GM21619 (cell line): ENCODE measurements around the gene PIGT.
"Not testable (repeated sequence)": the region's sequence is repeated elsewhere in the genome, so short reads cannot be mapped to it uniquely, and the experiment has no call there.

ENCODE experiments used
- ATAC-seq: cut with Tn5 transposase; IDR thresholded peaks from one replicate; pipeline ENCODE4 v1.9.1; 2021; ENCODE audit not compliant: unreplicated experiment

PIGT gene

GRCh38 chr20:45462711-45463509, 47.0 kb downstream of the PIGT start:
- ATAC-seq: no peak

GRCh38 chr20:45463709-45464108, 47.8 kb downstream of the PIGT start:
- ATAC-seq: no peak

- ATAC-seq: no peak
Observed at GRCh38 chr20:45465491-45466266, 49.7 kb downstream of the PIGT start.

DNA sequence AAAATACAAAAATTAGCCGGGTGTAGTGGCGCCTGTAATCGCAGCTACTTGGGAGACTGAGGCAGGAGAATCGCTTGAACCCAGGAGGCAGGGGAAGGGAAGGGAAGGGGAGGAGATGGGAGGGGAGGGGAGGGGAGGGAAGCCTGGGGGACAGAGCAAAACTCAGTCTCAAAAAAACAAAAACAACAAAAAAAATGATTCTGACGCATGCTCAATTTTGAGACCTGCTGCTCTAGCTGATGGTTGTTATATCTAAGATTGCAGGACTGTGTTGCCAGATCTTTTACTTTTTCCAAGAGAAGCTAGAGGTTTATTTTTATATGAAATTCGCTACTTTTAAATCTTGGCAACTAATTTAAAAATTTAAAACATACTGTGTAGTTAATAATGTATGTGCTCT, 51.2 kb downstream of the PIGT start:
- no peak for ATAC-seq

- no peak for ATAC-seq
Observed at GRCh38 chr20:45467861-45468260, 51.9 kb downstream of the PIGT start.

DNA sequence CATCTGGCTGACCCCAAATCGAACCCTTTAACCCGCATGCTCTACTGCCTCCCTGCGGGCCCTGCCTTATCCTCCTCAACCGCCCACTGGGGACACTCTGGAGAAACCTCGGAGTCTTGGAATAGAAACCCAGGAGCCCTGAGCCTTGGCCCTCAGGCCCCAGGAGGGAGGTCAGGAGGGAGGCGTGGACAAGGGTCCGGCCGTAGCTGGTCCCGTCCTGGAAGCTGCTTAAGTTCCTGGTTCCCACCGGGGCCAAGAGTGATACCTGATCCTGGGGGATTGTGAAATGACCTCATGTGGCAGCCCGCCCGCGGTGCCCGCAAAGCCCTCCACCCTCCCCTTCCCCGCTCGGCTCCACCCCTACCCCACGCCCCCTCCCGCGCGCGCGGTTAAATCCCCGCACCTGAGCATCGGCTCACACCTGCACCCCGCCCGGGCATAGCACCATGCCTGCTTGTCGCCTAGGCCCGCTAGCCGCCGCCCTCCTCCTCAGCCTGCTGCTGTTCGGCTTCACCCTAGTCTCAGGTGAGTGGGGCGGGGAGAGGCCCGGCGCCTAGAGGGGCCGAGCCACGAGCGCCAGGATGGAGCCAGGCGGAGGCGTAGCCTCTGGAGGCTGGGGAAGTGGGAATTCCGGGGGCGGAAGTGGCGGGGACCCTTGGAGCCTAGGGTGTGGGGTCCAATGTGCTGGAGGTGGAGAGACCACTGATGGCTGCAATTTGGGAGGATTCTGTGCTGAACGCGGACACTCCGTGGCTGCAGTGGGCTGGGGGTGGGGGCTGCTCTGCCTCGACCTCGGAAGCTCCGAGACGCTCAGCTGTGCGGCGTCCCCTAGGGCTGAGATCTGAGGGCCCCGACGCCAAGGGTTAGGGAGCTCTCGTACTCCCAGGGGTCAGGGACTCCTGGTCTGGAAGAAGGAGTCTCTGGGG, 53.7 kb downstream of the PIGT start, which contains the start of gene WFDC2:
Gene WFDC2 (plus strand): TSS at position 418 of the 926 bp plus-strand sequence. CDS start 29 bp downstream, at position 447.
- ATAC-seq: peak; percentile 17

GRCh38 chr20:45470262-45470931, 54.5 kb downstream of the PIGT start:
- peak; percentile 67 for ATAC-seq

DNA sequence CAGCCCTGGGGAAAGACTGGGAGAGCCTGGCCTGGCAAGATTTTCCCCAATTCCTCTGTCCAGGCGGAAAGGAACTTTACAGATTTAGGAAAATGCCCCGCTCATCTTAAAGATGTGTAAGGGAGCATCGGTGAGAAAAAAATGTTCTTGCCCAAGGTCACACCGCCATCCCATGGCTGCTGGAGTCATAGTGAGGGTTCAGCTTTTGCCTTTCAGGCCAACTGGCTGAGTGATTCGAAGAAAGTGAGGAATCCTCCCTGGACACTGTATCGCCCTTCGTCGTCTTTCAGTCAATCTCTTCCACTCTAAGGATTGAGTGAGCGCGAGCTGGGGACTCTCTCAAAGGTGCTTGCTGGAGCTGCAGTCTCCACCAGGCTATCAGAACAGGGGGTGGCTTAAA, 55.0 kb downstream of the PIGT start:
- peak; percentile 25 for ATAC-seq

DNA sequence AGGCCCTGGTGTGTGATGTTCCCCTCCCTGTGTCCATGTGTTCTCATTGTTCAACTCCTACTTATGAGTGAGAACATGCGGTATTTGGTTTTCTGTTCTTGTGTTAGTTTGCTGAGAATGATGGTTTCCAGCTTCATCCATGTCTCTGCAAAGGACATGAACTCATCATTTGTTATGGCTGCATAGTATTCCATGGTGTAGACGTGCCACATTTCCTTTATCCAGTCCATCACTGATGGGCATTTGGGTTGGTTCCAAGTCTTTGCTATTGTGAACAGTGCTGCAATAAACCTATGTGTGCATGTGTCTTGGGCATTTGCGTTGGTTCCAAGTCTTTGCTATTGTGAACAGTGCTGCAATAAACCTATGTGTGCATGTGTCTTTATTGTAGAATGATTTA, 56.3 kb downstream of the PIGT start:
- ATAC-seq: not testable (repeated sequence)
